HepG2 (cell line): Measurements from ENCODE around the gene CABLES2. TPM values are rescaled to one million over a fixed set of nuclear protein-coding genes. Genes with fewer than 3 reads are reported as not detected.
A peak's percentile ranks its signal among the peaks of the same experiment; 100 is the strongest.

Source experiments
- BRCA1 ChIP-seq: sonication (generic); formaldehyde crosslinking; IDR thresholded peaks from 2 replicates; pipeline ENCODE4 v1.4.0; 2020; ENCODE audit warnings: missing genetic modification reagents
- CC2D1A ChIP-seq: sonication (generic); formaldehyde crosslinking; IDR thresholded peaks from 2 replicates; pipeline ENCODE4 v1.8.1; 2023; ENCODE audit warnings: mild to moderate bottlenecking, missing genetic modification reagents
- FOSL2 ChIP-seq: sonication (generic); formaldehyde crosslinking; IDR thresholded peaks from 2 replicates; pipeline ENCODE4 v1.4.0; 2020; ENCODE audit warnings: missing genetic modification reagents
- MED1 ChIP-seq: sonication (generic); formaldehyde crosslinking; IDR thresholded peaks from 2 replicates; pipeline ENCODE4 v1.4.0; 2020; ENCODE audit warnings: missing genetic modification reagents
- MXD1 ChIP-seq: sonication (generic); formaldehyde crosslinking; IDR thresholded peaks from 2 replicates; pipeline ENCODE4 v1.4.0; 2020; ENCODE audit warnings: mild to moderate bottlenecking, missing genetic modification reagents
- PRPF4 ChIP-seq: fragments of 200-400 bp; formaldehyde crosslinking; IDR thresholded peaks from 2 replicates; pipeline ENCODE4 v1.6.1; 2016; ENCODE audit warnings: low read length, low read depth; ENCODE audit not compliant: poor library complexity, severe bottlenecking
- PTBP1 ChIP-seq: fragments of 200-400 bp; formaldehyde crosslinking; IDR thresholded peaks from 2 replicates; pipeline ENCODE4 v1.6.1; 2018; ENCODE audit warnings: low read length, low read depth; ENCODE audit not compliant: poor library complexity, severe bottlenecking
- RBM39 ChIP-seq: fragments of 200-400 bp; formaldehyde crosslinking; IDR thresholded peaks from one replicate; pipeline ENCODE4 v1.6.1; 2018; ENCODE audit warnings: antibody characterized with exemption, mild to moderate bottlenecking, low read depth, low read length; ENCODE audit not compliant: poor library complexity, severe bottlenecking
- TEAD3 ChIP-seq: optimal IDR thresholded peaks from 2 replicates; pipeline ENCODE3; 2016; ENCODE audit warnings: borderline replicate concordance
- ZBTB33 ChIP-seq: sonication (generic); formaldehyde crosslinking; IDR thresholded peaks from 2 replicates; pipeline ENCODE4 v1.4.0; 2020; ENCODE audit warnings: missing genetic modification reagents
- ZFP41 ChIP-seq: sonication (generic); formaldehyde crosslinking; IDR thresholded peaks from 2 replicates; pipeline ENCODE4 v1.4.0; 2020; ENCODE audit warnings: mild to moderate bottlenecking, missing genetic modification reagents, borderline replicate concordance
- polyA plus RNA-seq, 8 experiments: library from polyadenylated mRNA; depleted of rRNA in 3 of 8; stranded (reverse) in 7 of 8; unstranded in 1 of 8; fragments of >200 nt; fragmentation: Illumina TruSeq in 4 of 8; extraction: Trizol in 4 of 8; gene quantifications; 2 replicates each; pipeline versions ENCODE4 v1.2.1 to v1.2.3, GENCODE V29; 2011 to 2016; ENCODE audit warnings: low read depth in 4 of 8, missing spikeins in 1 of 8, mixed read lengths in 1 of 8; ENCODE audit not compliant: insufficient read depth in 1 of 8
- total RNA-seq, 5 experiments: library from RNA; depleted of rRNA; stranded (reverse); fragments of >200 nt; fragmentation: Illumina TruSeq; extraction: Trizol; gene quantifications; 2 replicates each; pipeline ENCODE4 v1.2.3, GENCODE V29; 2016; ENCODE audit warnings: low read depth in 1 of 5
- TF ChIP-seq, protein P1 (sequence below): sonication (generic); formaldehyde crosslinking; IDR thresholded peaks from 2 replicates; pipeline ENCODE4 v1.5.1; 2020; ENCODE audit warnings: mild to moderate bottlenecking, missing genetic modification reagents, moderate library complexity
- TF ChIP-seq, protein P2 (sequence below): IDR thresholded peaks from 2 replicates; pipeline ENCODE4 v1.6.1; 2016; ENCODE audit warnings: low read depth, control low read depth
- TF ChIP-seq, protein P3 (sequence below): sonication (generic); formaldehyde crosslinking; IDR thresholded peaks from 2 replicates; pipeline ENCODE4 v1.4.0; 2020; ENCODE audit warnings: missing genetic modification reagents

CABLES2 gene
- total and polyA plus RNA-seq, 2 of the 13 experiments (the other 11 are each of a cell fraction or from before 2014, with no cell fraction given) = 5.2 to 9.7 TPM

GRCh38 chr20:62355878-62356588 is 51.1 kb downstream of the CABLES2 start (continued):
- TF ChIP-seq, protein P1, sequence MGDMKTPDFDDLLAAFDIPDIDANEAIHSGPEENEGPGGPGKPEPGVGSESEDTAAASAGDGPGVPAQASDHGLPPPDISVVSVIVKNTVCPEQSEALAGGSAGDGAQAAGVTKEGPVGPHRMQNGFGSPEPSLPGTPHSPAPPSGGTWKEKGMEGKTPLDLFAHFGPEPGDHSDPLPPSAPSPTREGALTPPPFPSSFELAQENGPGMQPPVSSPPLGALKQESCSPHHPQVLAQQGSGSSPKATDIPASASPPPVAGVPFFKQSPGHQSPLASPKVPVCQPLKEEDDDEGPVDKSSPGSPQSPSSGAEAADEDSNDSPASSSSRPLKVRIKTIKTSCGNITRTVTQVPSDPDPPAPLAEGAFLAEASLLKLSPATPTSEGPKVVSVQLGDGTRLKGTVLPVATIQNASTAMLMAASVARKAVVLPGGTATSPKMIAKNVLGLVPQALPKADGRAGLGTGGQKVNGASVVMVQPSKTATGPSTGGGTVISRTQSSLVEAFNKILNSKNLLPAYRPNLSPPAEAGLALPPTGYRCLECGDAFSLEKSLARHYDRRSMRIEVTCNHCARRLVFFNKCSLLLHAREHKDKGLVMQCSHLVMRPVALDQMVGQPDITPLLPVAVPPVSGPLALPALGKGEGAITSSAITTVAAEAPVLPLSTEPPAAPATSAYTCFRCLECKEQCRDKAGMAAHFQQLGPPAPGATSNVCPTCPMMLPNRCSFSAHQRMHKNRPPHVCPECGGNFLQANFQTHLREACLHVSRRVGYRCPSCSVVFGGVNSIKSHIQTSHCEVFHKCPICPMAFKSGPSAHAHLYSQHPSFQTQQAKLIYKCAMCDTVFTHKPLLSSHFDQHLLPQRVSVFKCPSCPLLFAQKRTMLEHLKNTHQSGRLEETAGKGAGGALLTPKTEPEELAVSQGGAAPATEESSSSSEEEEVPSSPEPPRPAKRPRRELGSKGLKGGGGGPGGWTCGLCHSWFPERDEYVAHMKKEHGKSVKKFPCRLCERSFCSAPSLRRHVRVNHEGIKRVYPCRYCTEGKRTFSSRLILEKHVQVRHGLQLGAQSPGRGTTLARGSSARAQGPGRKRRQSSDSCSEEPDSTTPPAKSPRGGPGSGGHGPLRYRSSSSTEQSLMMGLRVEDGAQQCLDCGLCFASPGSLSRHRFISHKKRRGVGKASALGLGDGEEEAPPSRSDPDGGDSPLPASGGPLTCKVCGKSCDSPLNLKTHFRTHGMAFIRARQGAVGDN (CRISPR knock-in tag) = peak; percentile 39; the same call in 1 of the 2 replicates
- 0 out of 2 replicates have a peak, but pooled peaks have one; percentile 9 for TF ChIP-seq MXD1 (CRISPR knock-in tag)
- peak; percentile 26 for TF ChIP-seq PTBP1
- peak; percentile 58 for TF ChIP-seq TEAD3 (CRISPR knock-in tag)
- no peak for TF ChIP-seq ZFP41 (CRISPR knock-in tag)
- TF ChIP-seq ZBTB33 (CRISPR knock-in tag) = peak; percentile 12; the same call in 1 of the 2 replicates
- TF ChIP-seq, protein P2, sequence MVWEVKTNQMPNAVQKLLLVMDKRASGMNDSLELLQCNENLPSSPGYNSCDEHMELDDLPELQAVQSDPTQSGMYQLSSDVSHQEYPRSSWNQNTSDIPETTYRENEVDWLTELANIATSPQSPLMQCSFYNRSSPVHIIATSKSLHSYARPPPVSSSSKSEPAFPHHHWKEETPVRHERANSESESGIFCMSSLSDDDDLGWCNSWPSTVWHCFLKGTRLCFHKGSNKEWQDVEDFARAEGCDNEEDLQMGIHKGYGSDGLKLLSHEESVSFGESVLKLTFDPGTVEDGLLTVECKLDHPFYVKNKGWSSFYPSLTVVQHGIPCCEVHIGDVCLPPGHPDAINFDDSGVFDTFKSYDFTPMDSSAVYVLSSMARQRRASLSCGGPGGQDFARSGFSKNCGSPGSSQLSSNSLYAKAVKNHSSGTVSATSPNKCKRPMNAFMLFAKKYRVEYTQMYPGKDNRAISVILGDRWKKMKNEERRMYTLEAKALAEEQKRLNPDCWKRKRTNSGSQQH (CRISPR knock-in tag) = no peak
- TF ChIP-seq PRPF4 = peak; percentile 19
- TF ChIP-seq CC2D1A (CRISPR knock-in tag) = no peak
- no peak for TF ChIP-seq BRCA1 (CRISPR knock-in tag)
- TF ChIP-seq MED1 (CRISPR knock-in tag) = no peak
- peak; percentile 27 for TF ChIP-seq FOSL2 (CRISPR knock-in tag)
- TF ChIP-seq RBM39 = peak; percentile 14
- TF ChIP-seq, protein P3, sequence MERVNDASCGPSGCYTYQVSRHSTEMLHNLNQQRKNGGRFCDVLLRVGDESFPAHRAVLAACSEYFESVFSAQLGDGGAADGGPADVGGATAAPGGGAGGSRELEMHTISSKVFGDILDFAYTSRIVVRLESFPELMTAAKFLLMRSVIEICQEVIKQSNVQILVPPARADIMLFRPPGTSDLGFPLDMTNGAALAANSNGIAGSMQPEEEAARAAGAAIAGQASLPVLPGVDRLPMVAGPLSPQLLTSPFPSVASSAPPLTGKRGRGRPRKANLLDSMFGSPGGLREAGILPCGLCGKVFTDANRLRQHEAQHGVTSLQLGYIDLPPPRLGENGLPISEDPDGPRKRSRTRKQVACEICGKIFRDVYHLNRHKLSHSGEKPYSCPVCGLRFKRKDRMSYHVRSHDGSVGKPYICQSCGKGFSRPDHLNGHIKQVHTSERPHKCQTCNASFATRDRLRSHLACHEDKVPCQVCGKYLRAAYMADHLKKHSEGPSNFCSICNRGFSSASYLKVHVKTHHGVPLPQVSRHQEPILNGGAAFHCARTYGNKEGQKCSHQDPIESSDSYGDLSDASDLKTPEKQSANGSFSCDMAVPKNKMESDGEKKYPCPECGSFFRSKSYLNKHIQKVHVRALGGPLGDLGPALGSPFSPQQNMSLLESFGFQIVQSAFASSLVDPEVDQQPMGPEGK (CRISPR knock-in tag) = peak; percentile 88
